ENCODE data around the gene TSPAN9. TPM values are rescaled to one million over a fixed set of nuclear protein-coding genes. Genes with fewer than 3 reads are reported as not detected.

TSPAN9 gene
- total and polyA plus RNA-seq, 4 donors, result 23.0 to 72.3 (median 33.9) TPM

DNA sequence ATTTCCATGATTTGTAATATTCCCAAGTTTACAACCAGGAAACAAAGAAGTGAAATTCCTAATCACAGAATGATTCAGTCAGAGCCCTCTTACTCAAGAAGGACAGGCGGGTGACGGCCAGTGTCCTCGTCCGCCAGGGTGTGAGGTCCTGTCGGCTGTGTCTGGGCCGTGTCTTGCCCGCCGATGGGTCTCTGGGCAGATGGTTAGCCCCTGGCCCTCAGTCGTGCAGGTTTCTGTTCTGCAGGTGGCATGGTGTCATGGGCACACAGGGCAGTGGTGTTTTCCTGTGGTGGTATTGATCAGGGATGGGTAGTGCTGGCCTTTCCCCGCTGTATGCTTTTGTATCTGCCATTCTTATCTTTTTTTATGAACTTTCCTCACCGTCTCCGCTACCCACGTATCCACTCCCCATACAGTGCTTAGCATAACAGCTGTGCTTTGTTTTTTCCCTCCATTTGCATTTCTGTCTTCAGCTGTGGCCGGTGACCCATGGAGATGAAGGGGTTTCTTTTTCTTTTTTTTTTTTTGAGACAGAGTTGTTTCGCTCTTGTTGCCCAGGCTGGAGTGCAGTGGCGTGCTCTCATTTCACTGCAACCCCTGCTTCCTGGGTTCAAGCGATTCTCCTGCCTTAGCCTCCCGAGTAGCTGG lies 100.7 kb downstream of the TSPAN9 start:
- ATAC-seq (ENCODE audit: insufficient read depth, low FRiP score), result no peak
- no peak for DNase-seq
- Histone ChIP-seq H3K4me3 (no peak overlapping the region), H3K4me1 (ENCODE audit: control insufficient read depth in 5 of 5, insufficient read depth in 5 of 5, low read length in 5 of 5) (peaks cover 0 to 17% (median 0%) of the 10 kb centered on the region in 5 donors), H3K36me3 (ENCODE audit: control insufficient read depth in 4 of 4, insufficient read depth in 4 of 4, low read length in 4 of 4) (peaks cover 0 to 2% (median 0%) of the 10 kb centered on the region in 4 donors), H3K27ac (ENCODE audit: low read depth in 1 of 2, low read length in 1 of 2) (no peak overlapping the region), H3K27me3 (ENCODE audit: control insufficient read depth in 3 of 3, insufficient read depth in 3 of 3, low read length in 2 of 3) (no peaks in the 10 kb centered on the region), H3K9ac (ENCODE audit: insufficient read depth in 1 of 2, low read length in 2 of 2) (no peak overlapping the region), H3K9me3 (ENCODE audit: control insufficient read depth in 4 of 4, insufficient read depth in 3 of 4, low read length in 3 of 4) (no peaks in the 10 kb centered on the region)
- WGBS, 2 donors, result 94 to 95% methylated on average over 18 of the region's 18 CpGs
- TF ChIP-seq, protein P1, sequence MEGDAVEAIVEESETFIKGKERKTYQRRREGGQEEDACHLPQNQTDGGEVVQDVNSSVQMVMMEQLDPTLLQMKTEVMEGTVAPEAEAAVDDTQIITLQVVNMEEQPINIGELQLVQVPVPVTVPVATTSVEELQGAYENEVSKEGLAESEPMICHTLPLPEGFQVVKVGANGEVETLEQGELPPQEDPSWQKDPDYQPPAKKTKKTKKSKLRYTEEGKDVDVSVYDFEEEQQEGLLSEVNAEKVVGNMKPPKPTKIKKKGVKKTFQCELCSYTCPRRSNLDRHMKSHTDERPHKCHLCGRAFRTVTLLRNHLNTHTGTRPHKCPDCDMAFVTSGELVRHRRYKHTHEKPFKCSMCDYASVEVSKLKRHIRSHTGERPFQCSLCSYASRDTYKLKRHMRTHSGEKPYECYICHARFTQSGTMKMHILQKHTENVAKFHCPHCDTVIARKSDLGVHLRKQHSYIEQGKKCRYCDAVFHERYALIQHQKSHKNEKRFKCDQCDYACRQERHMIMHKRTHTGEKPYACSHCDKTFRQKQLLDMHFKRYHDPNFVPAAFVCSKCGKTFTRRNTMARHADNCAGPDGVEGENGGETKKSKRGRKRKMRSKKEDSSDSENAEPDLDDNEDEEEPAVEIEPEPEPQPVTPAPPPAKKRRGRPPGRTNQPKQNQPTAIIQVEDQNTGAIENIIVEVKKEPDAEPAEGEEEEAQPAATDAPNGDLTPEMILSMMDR (IDR thresholded peaks at IDR 0.05; ENCODE audit: control extremely low read depth, extremely low read depth), result no peak

DNA sequence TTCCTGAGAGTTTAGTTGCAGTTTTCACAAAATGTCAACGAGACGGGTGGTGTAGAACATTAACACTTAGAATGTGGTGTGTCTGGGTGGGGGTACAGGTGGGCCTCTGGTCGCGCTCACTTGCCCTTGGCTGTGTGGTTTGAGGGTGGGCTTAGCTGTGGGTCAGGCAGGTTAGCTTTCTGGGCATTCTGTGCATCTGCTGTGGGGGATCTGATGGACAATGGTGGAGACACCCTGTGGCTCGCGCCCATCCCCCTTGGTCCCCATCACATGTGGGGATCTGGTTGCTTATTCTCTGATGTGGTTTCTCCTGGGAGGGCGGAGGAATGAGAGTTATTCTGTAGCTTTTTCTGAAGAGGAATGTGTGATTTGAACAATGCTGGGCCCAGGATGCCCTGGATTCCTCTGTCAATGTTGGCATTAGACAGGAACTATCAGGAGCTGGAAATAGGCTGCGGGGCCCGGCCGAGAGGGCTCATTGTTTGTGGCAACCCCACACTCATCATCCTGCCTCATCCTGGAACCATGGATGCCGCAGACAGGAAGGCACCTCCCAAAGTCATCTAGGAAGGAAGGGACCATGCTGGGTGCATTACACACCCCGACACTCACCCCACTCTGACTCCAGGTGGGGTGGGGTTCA lies 101.6 kb downstream of the TSPAN9 start:
- Histone ChIP-seq H3K4me1 (ENCODE audit: control insufficient read depth in 5 of 5, insufficient read depth in 5 of 5, low read length in 5 of 5) (peaks cover 0 to 15% (median 0%) of the 10 kb centered on the region in 5 donors), H3K27ac (ENCODE audit: low read depth in 1 of 2, low read length in 1 of 2) (no peak overlapping the region), H3K36me3 (ENCODE audit: control insufficient read depth in 4 of 4, insufficient read depth in 4 of 4, low read length in 4 of 4) (peaks cover 0 to 2% (median 0%) of the 10 kb centered on the region in 4 donors), H3K9me3 (ENCODE audit: control insufficient read depth in 4 of 4, insufficient read depth in 3 of 4, low read length in 3 of 4) (no peaks in the 10 kb centered on the region), H3K4me3 (no peak overlapping the region), H3K9ac (ENCODE audit: insufficient read depth in 1 of 2, low read length in 2 of 2) (no peak overlapping the region), H3K27me3 (ENCODE audit: control insufficient read depth in 3 of 3, insufficient read depth in 3 of 3, low read length in 2 of 3) (no peaks in the 10 kb centered on the region)
- DNase-seq (no peak), ATAC-seq (ENCODE audit: insufficient read depth, low FRiP score) (no peak)
- WGBS, 2 donors, result 81% methylated on average over 12 of the region's 12 CpGs
- TF ChIP-seq, protein P1 (IDR thresholded peaks at IDR 0.05; ENCODE audit: control extremely low read depth, extremely low read depth), result no peak

DNA sequence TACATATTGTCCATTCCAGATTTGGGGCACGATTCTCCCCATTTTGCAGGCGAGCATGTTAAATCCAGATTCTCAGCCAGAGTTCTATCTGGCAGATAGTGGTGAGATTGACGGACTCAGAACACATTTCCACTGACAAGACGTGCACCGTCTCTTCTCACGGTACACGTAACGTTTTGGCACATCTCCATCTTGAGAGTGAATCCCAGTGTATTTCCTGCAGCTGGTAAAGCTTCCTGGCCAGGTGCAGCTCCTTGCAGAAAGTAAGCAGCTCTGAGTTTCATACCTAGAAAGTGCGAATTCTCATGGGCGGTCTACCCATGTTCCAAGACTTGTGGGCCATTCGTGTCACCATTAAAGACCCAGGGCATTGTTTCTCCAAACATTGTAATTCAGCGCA lies 102.6 kb downstream of the TSPAN9 start:
- WGBS, 2 donors, result 72 to 74% methylated on average over 12 of the region's 12 CpGs
- H3K4me1 ChIP-seq (ENCODE audit: control insufficient read depth in 5 of 5, insufficient read depth in 5 of 5, low read length in 5 of 5), result peaks cover 0 to 18% (median 1%) of the 10 kb centered on the region in 5 donors
- no peaks in the 10 kb centered on the region for H3K27me3 ChIP-seq (ENCODE audit: control insufficient read depth in 3 of 3, insufficient read depth in 3 of 3, low read length in 2 of 3)
- no peak for DNase-seq
- H3K9me3 ChIP-seq (ENCODE audit: control insufficient read depth in 4 of 4, insufficient read depth in 3 of 4, low read length in 3 of 4), result no peaks in the 10 kb centered on the region
- H3K4me3 ChIP-seq, result no peak overlapping the region
- TF ChIP-seq, protein P1 (IDR thresholded peaks at IDR 0.05; ENCODE audit: control extremely low read depth, extremely low read depth), result no peak
- no peak overlapping the region for H3K27ac ChIP-seq (ENCODE audit: low read depth in 1 of 2, low read length in 1 of 2)
- H3K36me3 ChIP-seq (ENCODE audit: control insufficient read depth in 4 of 4, insufficient read depth in 4 of 4, low read length in 4 of 4), result peaks cover 0 to 2% (median 0%) of the 10 kb centered on the region in 4 donors
- H3K9ac ChIP-seq (ENCODE audit: insufficient read depth in 1 of 2, low read length in 2 of 2), result no peak overlapping the region
- ATAC-seq (ENCODE audit: insufficient read depth, low FRiP score), result no peak
